ENCODE data around the gene DYRK1A.

DYRK1A gene

GRCh38 chr21:37365517-37366481, 774 bp upstream of the DYRK1A start:
- DNase-seq (ENCODE audit: low read depth in 2 of 2), result peak; percentile 42 to 46

GRCh38 chr21:37367336-37367702, 746 bp downstream of the DYRK1A start:
- DNase-seq (ENCODE audit: low read depth in 2 of 2), result no peak

GRCh38 chr21:37367703-37368540, 1.3 kb downstream of the DYRK1A start:
- DNase-seq (ENCODE audit: low read depth in 2 of 2), result peak in 1 of 2 donors; percentile 7

GRCh38 chr21:37368541-37369279, 2.1 kb downstream of the DYRK1A start:
- DNase-seq (ENCODE audit: low read depth in 2 of 2), result no peak

- no peak for DNase-seq (ENCODE audit: low read depth in 2 of 2)
Observed at GRCh38 chr21:37369307-37369854, 2.8 kb downstream of the DYRK1A start.

- DNase-seq (ENCODE audit: low read depth in 2 of 2), result no peak
Observed at GRCh38 chr21:37370152-37371040, 3.8 kb downstream of the DYRK1A start.

GRCh38 chr21:37371041-37371397, 4.4 kb downstream of the DYRK1A start:
- no peak for DNase-seq (ENCODE audit: low read depth in 2 of 2)

GRCh38 chr21:37372127-37372731, 5.7 kb downstream of the DYRK1A start:
- no peak for DNase-seq (ENCODE audit: low read depth in 2 of 2)

- no peak for DNase-seq (ENCODE audit: low read depth in 2 of 2)
Observed at GRCh38 chr21:37372951-37373350, 6.4 kb downstream of the DYRK1A start.

- DNase-seq (ENCODE audit: low read depth in 2 of 2), result no peak
Observed at GRCh38 chr21:37373539-37373938, 7.0 kb downstream of the DYRK1A start.

GRCh38 chr21:37374027-37374426, 7.5 kb downstream of the DYRK1A start:
- no peak for DNase-seq (ENCODE audit: low read depth in 2 of 2)

- no peak for DNase-seq (ENCODE audit: low read depth in 2 of 2)
Observed at GRCh38 chr21:37375866-37376574, 9.4 kb downstream of the DYRK1A start.

- no peak for DNase-seq (ENCODE audit: low read depth in 2 of 2)
Observed at GRCh38 chr21:37378700-37379139, 12.1 kb downstream of the DYRK1A start.

GRCh38 chr21:37380349-37381323, 14.1 kb downstream of the DYRK1A start:
- DNase-seq (ENCODE audit: low read depth in 2 of 2), result no peak

GRCh38 chr21:37381883-37382585, 15.5 kb downstream of the DYRK1A start:
- no peak for DNase-seq (ENCODE audit: low read depth in 2 of 2)

GRCh38 chr21:37383086-37383485, 16.5 kb downstream of the DYRK1A start:
- DNase-seq (ENCODE audit: low read depth in 2 of 2), result no peak

- DNase-seq (ENCODE audit: low read depth in 2 of 2), result no peak
Observed at GRCh38 chr21:37383784-37384311, 17.3 kb downstream of the DYRK1A start.

Data from activated CD4-positive, alpha-beta T cell treated with anti-CD3 and anti-CD28 coated beads for 24 hours (primary cell).